Esophagus muscularis mucosa (tissue), 3 donors: Measurements from ENCODE around the gene THBS1.

Source experiments
- POLR2A ChIP-seq: fragments of 450-650 bp; IDR thresholded peaks from one replicate; pipeline ENCODE4 v1.6.1; 2017; ENCODE audit warnings: antibody characterized with exemption, moderate library complexity, mild to moderate bottlenecking, low read depth
- TF ChIP-seq, protein P1 (sequence below), 3 experiments: fragments of 200-600 bp in 2 of 3; fragments of 450-650 bp in 1 of 3; sonication (generic) in 2 of 3; IDR thresholded peaks; one replicate each; pipeline ENCODE4 v1.5.1; 2017 to 2019; ENCODE audit warnings: antibody characterized with exemption in 3 of 3, mild to moderate bottlenecking in 2 of 3, moderate library complexity in 1 of 3

DNA sequence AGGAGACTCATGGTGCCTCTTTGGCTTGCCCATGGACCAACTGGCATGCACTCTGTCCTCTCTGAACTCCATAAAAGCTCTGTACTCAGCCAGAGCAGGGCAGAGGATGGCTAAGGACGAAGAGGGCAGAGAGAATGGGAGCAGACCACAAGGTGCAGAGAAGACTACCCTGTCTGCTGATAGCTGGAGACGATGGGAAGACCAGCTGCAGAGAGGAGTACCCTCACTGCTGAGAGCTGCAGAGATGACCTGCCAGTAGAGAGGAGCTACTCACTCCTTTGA lies 65.0 kb downstream of the THBS1 start:
- TF ChIP-seq POLR2A = no peak
- TF ChIP-seq, protein P1, sequence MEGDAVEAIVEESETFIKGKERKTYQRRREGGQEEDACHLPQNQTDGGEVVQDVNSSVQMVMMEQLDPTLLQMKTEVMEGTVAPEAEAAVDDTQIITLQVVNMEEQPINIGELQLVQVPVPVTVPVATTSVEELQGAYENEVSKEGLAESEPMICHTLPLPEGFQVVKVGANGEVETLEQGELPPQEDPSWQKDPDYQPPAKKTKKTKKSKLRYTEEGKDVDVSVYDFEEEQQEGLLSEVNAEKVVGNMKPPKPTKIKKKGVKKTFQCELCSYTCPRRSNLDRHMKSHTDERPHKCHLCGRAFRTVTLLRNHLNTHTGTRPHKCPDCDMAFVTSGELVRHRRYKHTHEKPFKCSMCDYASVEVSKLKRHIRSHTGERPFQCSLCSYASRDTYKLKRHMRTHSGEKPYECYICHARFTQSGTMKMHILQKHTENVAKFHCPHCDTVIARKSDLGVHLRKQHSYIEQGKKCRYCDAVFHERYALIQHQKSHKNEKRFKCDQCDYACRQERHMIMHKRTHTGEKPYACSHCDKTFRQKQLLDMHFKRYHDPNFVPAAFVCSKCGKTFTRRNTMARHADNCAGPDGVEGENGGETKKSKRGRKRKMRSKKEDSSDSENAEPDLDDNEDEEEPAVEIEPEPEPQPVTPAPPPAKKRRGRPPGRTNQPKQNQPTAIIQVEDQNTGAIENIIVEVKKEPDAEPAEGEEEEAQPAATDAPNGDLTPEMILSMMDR (IDR thresholded peaks at IDR 0.05) = no peak
